GM18867 (cell line): ENCODE data around the gene ADAMTS19.

Source experiments
- ATAC-seq: cut with Tn5 transposase; IDR thresholded peaks from one replicate; pipeline ENCODE4 v1.9.1; 2021; ENCODE audit warnings: mild to moderate bottlenecking, moderate library complexity; ENCODE audit not compliant: unreplicated experiment

Gene ADAMTS19

DNA sequence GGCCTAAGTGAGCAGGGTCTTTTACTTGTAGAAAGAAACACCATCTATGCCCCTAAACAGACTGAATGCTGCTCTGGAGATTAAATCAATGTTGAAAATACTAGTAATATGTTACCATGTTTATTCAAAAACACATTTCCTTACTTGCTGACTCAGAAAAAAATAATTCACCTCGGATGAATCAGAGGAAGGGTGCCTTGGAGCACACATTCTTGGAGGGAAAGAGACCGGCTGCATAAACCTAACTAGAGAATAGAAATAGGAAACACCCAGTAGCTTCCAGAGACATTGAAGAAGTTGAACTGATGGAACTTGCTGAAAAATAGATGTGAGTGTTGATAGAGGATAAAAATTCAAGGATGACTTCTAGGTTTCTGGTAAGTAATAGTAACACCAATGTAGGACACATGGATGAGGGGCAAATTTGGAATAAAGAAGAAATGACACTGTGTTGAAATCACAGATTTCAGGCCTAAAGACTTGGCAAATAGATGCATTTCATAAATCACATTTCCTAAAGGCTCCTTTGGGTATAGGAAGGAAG is 210.9 kb downstream of the ADAMTS19 start:
- ATAC-seq, result no peak

DNA sequence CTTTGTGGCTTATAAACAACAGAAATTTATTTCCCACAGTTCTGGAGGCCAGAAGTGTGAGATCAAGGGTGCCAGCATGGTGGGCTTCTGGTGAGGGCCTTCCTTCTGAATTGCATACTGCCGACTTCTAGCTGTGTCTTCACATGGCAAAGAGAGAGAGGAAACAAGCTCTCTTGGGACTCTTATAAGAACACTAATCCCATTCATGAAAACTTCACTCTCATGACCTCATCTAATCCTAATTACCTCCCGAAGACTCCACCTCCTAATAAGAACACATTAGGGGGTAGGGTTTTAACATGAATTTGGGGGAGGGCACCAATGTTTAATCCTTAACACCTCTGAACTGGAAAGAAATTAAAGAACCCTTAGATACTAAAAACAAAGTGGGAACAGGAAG is 211.9 kb downstream of the ADAMTS19 start:
- no peak for ATAC-seq

DNA sequence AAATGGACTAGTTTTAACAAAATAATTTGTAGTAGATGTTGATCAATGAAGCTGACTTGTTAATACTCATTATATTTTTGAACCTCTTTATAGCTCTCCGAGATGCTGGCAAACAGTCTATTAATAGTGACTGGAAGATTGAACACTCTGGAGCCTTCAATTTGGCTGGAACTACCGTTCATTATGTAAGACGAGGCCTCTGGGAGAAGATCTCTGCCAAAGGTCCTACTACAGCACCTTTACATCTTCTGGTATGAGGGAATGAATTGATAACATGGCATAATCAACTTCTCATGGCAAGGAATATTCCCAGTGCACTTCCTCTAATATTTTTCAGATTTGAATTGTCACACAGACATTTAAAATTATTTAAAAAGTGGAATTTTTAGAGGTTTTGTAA is 219.6 kb downstream of the ADAMTS19 start:
- ATAC-seq, result no peak

DNA sequence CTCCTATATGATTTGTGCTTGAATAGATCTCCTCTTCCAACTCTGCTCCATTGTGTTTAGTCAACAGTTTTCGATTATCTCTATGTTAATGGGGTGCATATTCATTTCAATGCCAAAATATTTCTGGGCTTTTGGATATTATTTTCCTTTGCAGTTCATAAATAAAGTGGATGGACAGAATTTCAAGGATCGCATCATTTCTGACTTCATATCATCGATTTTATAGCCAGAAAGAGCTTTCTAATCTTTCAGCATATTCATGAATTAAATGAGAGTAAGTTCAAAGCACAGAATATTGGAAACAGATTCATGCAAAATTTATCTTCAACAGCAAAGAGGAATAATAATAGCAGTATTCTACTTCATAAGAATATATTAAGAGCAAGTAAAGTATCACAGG is 227.8 kb downstream of the ADAMTS19 start:
- ATAC-seq, result no peak

DNA sequence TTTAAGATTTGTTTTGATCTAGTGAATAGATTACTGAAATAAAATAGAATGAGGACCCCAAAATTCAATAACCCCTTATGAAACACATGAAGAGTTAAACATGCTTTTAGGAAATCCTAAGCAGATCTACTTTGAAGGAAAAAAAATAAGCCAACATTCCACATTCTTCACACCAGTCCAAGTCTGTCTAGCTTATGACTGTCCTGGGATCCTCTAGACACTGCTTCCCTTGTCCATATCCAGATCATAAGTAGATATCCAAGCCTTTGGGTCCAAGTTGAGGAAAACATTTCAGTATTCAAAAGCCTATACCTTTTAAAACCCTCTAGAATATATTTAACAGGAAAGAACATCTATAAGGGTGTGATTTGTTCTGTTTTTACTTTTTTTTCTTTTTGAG is 228.9 kb downstream of the ADAMTS19 start:
- ATAC-seq, result no peak

DNA sequence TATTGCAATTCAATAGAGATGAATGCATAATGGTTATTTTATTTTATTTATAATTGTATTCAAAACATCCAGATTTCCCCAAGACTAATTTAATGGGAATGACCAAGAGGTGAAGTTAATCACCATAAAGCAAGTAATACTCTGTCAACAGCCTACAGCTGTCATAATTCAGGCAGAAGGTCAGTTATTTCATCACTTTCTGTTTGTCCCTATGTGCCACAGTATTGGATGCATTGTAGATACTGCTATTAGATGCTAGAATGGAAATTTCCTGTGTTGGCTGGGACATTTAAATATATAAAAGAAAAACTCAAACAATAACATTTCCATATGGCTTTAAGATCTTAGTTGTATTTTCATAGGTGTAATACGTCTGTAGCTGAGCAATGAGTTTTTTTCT is 231.1 kb downstream of the ADAMTS19 start:
- no peak for ATAC-seq

DNA sequence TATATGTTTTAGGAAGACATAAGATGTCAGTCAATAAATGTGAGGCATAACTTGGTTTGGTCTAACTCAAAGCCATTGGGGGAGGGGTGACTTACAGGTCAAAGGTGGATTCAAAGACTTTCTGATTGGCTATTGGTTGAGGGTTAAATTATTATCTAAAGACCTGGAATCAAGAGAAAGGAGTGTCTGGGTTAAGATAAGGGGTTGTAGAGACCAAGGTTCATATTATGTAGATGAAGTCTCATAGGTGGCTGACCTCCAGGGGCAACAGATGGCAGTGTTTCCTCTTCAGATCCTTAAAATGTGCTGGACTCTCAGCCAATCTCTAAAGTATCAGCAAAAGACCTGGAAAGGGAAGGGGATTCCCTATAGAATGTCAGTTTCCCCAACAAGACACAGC is 236.5 kb downstream of the ADAMTS19 start:
- ATAC-seq, result no peak

DNA sequence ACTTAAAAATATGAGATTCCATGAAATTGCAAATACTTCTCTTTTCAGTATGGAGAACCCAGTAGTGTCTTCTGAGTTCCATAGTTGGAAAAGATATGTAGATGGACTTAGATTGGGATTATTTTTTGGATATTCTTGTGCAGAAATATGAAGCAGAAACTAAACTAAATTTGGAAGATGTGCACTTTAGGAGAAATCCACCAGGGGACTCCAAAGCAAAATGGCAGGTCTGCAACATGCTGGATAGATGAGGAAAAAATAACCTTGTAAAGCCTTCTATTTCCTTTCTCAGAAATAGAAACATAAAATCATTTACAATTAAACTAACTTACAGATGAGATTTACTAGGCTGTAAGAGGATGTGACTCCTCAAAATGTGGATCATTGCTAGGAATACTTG is 238.6 kb downstream of the ADAMTS19 start:
- no peak for ATAC-seq

DNA sequence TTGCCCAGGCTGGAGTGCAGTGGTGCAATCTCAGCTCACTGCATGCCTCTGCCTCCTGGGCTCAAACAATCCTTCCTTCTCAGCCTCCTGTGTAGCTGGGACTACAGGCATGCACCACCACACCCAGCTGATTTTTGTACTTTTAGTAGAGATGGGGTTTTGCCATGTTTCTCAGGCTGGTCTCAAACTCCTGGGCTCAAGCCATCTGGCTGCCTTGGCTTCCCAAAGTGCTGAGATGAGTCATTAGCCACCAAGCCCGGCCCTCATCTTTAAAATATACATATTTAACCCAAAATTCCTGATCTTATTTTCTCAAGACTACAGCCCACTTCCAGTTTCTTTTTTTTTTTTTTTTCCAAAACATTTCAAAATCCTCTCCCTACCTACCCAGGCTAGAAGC is 256.1 kb downstream of the ADAMTS19 start:
- ATAC-seq, result no peak

DNA sequence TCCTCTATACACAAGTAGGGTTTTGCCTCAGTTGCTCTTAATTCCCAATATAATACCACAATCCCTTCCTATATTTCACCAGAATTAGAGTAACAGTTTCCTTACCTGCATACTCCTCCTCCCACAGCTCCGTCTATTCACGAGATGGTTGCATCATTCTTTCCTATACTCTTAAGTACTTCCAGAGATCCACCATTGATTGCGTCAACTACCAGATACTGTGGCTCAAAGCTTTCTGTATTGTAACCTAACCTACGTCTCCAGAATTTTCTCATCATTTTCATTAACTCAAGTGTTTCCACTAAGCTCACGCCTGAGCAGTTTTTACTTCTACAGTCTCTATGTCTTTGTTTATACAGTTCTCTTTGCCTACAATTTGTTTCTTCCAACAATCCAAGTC is 256.6 kb downstream of the ADAMTS19 start:
- no peak for ATAC-seq

DNA sequence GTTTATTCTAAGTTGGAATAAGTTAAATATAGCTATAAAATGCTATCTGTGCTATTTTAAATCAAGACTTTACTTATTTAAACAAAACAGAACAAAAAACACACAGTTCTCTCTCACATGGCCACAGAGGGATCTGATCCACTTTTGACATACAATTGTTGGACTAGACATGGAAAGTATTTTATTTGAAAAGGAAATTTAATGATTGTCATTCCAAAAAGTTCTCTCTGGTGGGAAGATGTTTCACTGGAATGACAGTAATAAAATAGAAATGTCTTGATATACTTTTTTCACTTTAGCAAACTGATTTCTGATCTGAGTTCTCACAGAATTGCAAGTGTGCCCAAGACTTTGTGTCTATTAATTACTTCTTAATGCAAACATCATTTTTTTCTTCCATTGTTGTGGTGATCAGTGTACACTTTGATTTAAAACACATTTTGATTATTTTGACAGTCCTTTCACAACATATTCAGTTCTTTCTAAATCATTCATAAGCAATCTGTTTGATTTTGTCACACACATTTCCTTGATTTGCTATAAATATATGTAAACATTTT is 257.7 kb downstream of the ADAMTS19 start:
- ATAC-seq, result no peak

DNA sequence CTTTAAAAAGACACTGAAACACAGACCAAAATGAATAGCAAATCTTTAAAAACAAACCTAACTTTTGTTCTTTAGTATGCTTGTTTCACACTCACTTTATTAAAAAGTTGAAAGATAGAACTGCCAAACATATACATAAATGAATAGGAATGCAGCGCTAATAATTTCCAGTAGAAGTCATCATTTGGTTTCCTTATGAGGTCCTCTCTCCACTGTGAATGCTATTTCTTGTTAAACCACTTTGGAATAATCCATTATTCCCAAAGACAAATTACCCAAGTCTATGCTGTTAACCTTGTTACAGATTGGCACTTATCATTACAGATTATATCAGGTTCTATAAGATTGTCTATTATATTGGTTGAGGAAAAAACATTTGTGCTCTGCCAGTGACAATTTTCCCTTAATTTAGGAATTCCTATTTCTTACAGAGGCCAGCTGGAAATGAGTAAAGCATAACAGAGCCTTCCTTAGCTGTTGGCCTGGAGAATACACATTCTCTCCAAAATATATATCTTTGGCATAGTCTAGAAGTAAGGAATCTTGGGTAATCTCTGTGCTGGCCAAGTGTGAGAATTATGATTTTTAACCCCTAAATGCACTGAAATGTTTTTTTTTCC is 258.5 kb downstream of the ADAMTS19 start:
- ATAC-seq, result no peak

DNA sequence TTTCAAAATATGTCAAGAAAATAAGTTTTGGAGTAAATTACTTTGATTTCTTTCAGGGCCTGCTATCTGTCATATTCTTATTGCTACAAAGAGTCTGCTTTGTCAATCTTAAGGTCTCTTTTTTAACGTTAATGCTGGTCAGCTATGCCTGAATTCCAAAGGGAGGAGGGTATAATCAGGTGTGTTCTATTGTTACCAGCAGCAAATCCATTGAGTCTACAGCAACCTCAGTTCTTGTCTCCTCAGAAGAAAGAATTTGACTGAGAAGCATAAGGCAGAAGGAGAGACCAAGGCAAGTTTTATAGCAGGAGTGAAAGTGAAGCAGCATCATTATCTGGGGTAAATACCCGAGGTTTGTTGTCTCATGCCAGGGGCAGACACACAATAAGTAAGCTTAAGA is 264.1 kb downstream of the ADAMTS19 start:
- ATAC-seq, result no peak

DNA sequence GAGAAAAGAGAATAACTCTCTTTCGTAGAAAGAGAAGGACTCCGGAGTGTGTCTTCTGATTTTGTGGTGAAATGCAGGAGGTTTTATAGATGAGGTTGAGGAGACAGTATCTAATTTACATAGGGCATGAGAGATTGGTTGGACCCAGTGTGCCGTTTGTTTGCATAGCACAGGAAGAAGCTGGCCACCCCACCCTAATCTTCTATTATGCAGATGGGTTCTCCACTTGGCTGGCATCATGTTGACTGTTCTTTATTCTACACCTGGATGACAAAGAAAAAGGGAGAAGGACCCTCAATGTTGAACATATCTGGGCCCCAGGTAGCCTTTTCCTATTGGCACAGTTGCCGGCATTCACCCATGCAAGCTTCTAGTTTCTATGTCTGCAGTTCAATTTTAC is 264.5 kb downstream of the ADAMTS19 start:
- ATAC-seq, result no peak

DNA sequence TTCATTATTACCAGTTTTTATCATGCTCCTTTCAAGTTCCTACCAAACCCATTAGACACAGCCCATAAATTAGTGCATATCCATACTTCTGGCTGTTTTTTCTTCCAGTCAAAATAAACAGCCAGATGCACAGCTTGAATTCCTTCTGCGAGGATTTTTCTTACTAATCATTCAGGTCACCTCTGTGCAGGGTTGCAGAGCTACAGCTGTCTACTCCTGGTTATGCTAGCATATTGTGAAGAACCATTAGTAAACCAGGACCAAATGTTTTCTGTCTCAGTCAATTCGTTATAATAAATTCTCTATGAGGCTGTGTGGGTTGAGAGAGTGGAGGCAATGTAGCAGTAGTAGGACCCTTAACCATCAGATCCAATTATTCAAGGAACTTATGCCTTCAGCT is 279.7 kb downstream of the ADAMTS19 start:
- ATAC-seq, result no peak

DNA sequence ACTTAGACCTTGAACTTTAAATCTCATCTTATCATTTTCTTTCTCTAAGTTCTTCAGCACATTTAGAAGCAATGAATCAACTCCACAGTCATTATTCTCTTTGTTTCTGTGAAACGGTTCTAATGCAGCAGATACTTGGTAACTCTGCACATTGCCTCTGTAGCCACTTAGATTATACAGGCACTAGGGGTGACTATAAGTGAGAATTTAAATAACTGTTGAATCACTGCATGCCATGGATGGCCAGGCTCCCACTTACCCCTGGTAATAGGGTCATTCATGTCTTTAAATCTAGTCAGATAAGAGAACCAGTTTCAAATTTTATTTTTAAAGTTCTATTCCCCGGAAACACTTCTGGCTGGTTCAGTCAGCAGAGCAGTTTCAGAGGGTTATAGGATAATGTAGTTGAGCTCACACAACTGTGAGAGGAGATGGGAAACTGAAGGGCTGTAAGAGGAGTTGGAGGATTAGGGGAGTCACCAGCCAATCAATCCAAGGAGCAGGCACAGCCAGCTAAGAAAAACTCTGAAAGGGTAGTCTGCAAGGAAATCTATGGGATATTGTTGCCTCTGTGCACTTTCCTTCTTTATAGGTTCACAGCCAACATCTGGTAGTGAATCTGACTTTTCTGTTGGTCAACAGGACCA is 283.6 kb downstream of the ADAMTS19 start:
- no peak for ATAC-seq

DNA sequence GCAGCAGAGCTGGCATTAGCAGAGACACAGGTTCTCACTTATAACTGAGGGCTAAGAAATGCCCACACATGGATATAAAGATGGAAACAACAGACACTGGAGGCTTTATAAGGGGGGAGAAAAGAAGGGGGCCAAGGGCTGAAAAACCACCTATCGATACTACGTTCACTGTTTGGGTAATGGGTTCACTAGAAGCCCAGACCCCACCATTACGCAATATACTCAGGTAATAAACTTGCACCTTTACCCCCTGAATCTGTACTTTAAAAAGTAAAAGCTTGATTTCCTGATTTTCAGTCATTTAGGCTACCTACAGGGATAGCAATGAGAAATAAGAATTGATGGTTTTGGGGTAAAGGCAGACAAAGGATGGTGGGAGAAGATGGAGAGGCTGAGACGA is 285.9 kb downstream of the ADAMTS19 start:
- ATAC-seq, result no peak

DNA sequence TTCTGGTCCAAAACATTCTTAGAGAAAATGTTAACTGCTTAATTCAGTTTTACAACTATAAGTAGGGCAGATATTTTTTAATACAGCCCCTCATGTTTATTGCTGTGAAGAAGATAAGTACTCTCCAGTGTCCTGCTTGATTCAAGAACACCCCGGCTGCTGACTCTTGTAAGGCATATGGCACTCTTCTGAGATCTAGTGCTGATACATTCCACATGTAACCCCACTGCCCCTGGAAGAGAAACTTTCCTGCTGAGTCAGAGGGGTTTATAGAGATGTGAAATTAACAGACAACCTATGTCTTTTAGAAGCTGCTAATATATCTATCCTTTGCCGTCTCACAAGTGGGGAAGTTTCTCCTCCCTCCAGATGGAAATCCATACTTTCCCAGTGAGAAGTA is 286.8 kb downstream of the ADAMTS19 start:
- no peak for ATAC-seq

DNA sequence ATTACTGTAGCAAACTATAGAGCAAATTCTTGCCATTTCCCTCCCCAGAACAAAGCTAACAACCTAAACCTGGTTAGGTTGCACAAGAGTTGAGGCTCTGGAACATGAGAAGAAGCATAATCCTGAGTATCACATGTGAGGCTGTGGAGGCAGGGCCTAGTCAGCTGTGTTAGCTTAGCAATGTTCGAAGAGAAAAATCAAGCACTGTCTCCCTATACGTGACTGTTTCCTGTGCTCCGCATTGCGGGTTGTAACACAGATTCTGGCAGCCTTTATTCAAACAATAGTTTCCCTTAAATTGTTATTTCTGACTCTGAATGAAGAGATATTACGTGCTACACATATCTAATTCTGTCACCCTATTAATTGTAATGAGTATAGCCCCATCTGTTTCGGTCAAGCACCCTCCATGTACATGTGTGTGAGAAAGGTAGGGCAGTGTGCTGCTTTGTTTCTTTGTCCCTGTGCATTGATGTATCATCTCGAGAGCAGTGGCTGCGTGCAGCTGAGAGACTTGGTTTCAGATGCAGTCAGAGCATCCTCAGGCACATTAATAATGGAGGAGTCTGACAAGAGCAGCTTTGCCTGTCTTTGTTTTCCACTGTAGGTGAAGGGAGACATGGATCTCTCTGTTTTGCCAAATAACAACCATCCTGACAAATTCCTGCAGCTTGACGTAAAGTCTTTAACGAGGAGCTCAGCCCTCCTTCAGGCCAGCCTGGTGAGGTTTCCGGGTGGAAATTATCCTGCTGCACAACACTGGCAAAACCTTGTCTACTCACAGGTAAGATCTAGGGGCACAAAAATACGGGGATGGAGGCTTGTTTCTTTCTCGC is 287.7 kb downstream of the ADAMTS19 start, which contains the start of gene MINAR2:
TSS of gene MINAR2 (plus strand) at position 523 of the 836 bp plus-strand sequence. CDS start at position 620, 97 bp downstream.
- ATAC-seq, result peak; percentile 63

DNA sequence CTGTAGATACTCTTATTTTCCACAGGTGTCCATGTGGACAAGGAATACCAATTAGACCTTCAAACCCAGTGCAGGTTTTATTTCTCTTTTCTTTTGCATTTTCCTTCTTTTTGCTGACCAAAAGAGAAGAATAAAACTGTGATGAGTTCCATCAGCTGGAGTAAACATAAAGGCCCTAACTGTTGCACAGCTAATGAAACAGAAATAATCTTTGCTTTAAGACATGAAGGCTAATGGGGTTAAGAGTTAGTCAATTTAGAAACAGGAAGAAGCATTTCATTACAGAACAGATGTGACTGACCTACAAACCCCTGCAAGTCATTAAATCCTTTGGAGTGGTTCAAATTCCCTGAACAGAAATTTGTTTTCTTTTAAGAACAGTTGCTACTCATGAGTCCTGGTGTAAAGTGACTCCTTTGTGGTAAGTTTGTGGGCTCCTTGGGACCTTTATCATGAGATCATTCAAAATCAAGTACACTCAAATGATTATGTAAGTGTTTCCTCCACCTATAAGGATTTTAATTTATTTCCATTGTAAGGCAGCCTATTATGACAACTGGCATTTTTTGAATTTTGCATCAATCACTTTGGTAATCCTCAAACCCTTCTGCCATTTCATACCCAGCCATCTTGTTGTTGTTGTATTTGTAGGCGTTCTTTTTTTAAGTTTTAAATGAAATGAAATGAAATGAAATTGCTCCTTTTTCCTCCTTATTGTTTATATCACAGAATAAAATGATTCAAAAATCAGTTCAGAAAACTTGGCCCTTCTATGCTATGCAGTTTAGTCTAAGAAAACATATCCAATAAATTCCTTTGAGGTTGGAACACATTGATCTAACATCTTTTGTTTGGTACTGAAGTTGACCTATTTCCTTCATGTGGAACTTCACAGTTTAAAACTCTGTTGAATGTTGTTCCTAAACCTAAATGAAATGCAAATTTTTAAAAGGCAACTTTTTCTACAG is 289.1 kb downstream of the ADAMTS19 start:
- no peak for ATAC-seq
